HepG2 (cell line): ENCODE results near the gene KIF13A. TPM values are rescaled to one million over a fixed set of nuclear protein-coding genes. Genes with fewer than 3 reads are reported as not detected.

Experiments
- ASH2L ChIP-seq: fragments of 300-600, 200-600 bp; sonication (generic); IDR thresholded peaks from 2 replicates; pipeline ENCODE4 v1.7.0; 2017; ENCODE audit warnings: low read depth, mild to moderate bottlenecking, moderate library complexity, mixed read lengths, low read length; ENCODE audit not compliant: insufficient read length
- CAMTA2 ChIP-seq: sonication (generic); formaldehyde crosslinking; IDR thresholded peaks from 2 replicates; pipeline ENCODE4 v1.4.0; 2020; ENCODE audit warnings: mild to moderate bottlenecking, missing genetic modification reagents, borderline replicate concordance
- MEIS2 ChIP-seq: sonication (generic); formaldehyde crosslinking; IDR thresholded peaks from 2 replicates; pipeline ENCODE4 v1.9.0; 2021; ENCODE audit warnings: mild to moderate bottlenecking, missing genetic modification reagents
- NFIB ChIP-seq: sonication (generic); formaldehyde crosslinking; IDR thresholded peaks from 2 replicates; pipeline ENCODE4 v1.9.0; 2021; ENCODE audit warnings: missing genetic modification reagents, mild to moderate bottlenecking, borderline replicate concordance
- SMARCE1 ChIP-seq: fragments of 450-650 bp; IDR thresholded peaks from 2 replicates; pipeline ENCODE4 v1.6.1; 2017; ENCODE audit warnings: borderline replicate concordance
- SMC3 ChIP-seq: IDR thresholded peaks from 2 replicates; pipeline ENCODE4 v1.6.1; 2011; ENCODE audit warnings: low read length, improper control_type of control experiment
- SOX13 ChIP-seq, 3 experiments: fragments of 450-650 bp in 1 of 3; sonication (generic) in 1 of 3; formaldehyde crosslinking in 1 of 3; IDR thresholded peaks in 2 of 3; conservative IDR thresholded peaks in 1 of 3; 2 replicates each; pipeline versions ENCODE4 v1.5.0 to v1.6.1; 2016 to 2020; ENCODE audit warnings: antibody characterized with exemption in 1 of 3, mild to moderate bottlenecking in 1 of 3, missing compliant biosample characterization in 1 of 3, missing genetic modification reagents in 1 of 3, moderate library complexity in 1 of 3
- TOE1 ChIP-seq: sonication (generic); formaldehyde crosslinking; IDR thresholded peaks from 2 replicates; pipeline ENCODE4 v1.4.0; 2020; ENCODE audit warnings: mild to moderate bottlenecking, missing genetic modification reagents
- ZBTB7A ChIP-seq: sonication (generic); formaldehyde crosslinking; IDR thresholded peaks from 2 replicates; pipeline ENCODE4 v1.8.0; 2022; ENCODE audit warnings: mild to moderate bottlenecking, missing genetic modification reagents
- ZFP36L2 ChIP-seq: sonication (generic); formaldehyde crosslinking; IDR thresholded peaks from 2 replicates; pipeline ENCODE4 v1.4.0; 2020; ENCODE audit warnings: missing genetic modification reagents
- ZMYM4 ChIP-seq: sonication (generic); formaldehyde crosslinking; IDR thresholded peaks from 2 replicates; pipeline ENCODE4 v1.8.1; 2023; ENCODE audit warnings: mild to moderate bottlenecking, missing genetic modification reagents
- ZNF383 ChIP-seq: sonication (generic); formaldehyde crosslinking; IDR thresholded peaks from 2 replicates; pipeline ENCODE4 v1.4.0; 2020; ENCODE audit warnings: missing genetic modification reagents, mild to moderate bottlenecking, borderline replicate concordance
- ZNF570 ChIP-seq: sonication (generic); formaldehyde crosslinking; IDR thresholded peaks from 2 replicates; pipeline ENCODE4 v1.4.0; 2020; ENCODE audit warnings: mild to moderate bottlenecking, missing genetic modification reagents, borderline replicate concordance
- ZNF773 ChIP-seq: sonication (generic); formaldehyde crosslinking; IDR thresholded peaks from 2 replicates; pipeline ENCODE4 v1.4.0; 2020; ENCODE audit warnings: missing genetic modification reagents, borderline replicate concordance
- ZNF83 ChIP-seq: sonication (generic); formaldehyde crosslinking; IDR thresholded peaks from 2 replicates; pipeline ENCODE4 v1.4.0; 2020; ENCODE audit warnings: missing genetic modification reagents, mild to moderate bottlenecking, borderline replicate concordance
- ZNF841 ChIP-seq: sonication (generic); formaldehyde crosslinking; IDR thresholded peaks from 2 replicates; pipeline ENCODE4 v1.8.1; 2023; ENCODE audit warnings: missing genetic modification reagents, borderline replicate concordance
- polyA plus RNA-seq, 8 experiments: library from polyadenylated mRNA; depleted of rRNA in 3 of 8; stranded (reverse) in 7 of 8; unstranded in 1 of 8; fragments of >200 nt; fragmentation: Illumina TruSeq in 4 of 8; extraction: Trizol in 4 of 8; gene quantifications; 2 replicates each; pipeline versions ENCODE4 v1.2.1 to v1.2.3, GENCODE V29; 2011 to 2016; ENCODE audit warnings: low read depth in 4 of 8, missing spikeins in 1 of 8, mixed read lengths in 1 of 8; ENCODE audit not compliant: insufficient read depth in 1 of 8
- total RNA-seq, 5 experiments: library from RNA; depleted of rRNA; stranded (reverse); fragments of >200 nt; fragmentation: Illumina TruSeq; extraction: Trizol; gene quantifications; 2 replicates each; pipeline ENCODE4 v1.2.3, GENCODE V29; 2016; ENCODE audit warnings: low read depth in 1 of 5
- TF ChIP-seq, protein P1 (sequence below): sonication (generic); formaldehyde crosslinking; IDR thresholded peaks from 2 replicates; pipeline ENCODE4 v1.4.0; 2020; ENCODE audit warnings: missing genetic modification reagents
- TF ChIP-seq, protein P2 (sequence below): sonication (generic); formaldehyde crosslinking; IDR thresholded peaks from 2 replicates; pipeline ENCODE4 v1.4.0; 2020; ENCODE audit warnings: missing genetic modification reagents
- TF ChIP-seq, protein P3 (sequence below): sonication (generic); formaldehyde crosslinking; IDR thresholded peaks from 2 replicates; pipeline ENCODE4 v1.5.1; 2020; ENCODE audit warnings: missing genetic modification reagents, mild to moderate bottlenecking, borderline replicate concordance
- TF ChIP-seq, protein P4 (sequence below): sonication (generic); formaldehyde crosslinking; IDR thresholded peaks from 2 replicates; pipeline ENCODE4 v1.8.0; 2022; ENCODE audit warnings: mild to moderate bottlenecking, missing genetic modification reagents, moderate library complexity
- TF ChIP-seq, protein P5 (sequence below): sonication (generic); formaldehyde crosslinking; IDR thresholded peaks from 2 replicates; pipeline ENCODE4 v1.5.0; 2020; ENCODE audit warnings: mild to moderate bottlenecking, missing genetic modification reagents

KIF13A gene
- total and polyA plus RNA-seq, 2 of the 13 experiments (the other 11 are each of a cell fraction or from before 2014, with no cell fraction given), result 21.1 to 37.2 TPM

DNA sequence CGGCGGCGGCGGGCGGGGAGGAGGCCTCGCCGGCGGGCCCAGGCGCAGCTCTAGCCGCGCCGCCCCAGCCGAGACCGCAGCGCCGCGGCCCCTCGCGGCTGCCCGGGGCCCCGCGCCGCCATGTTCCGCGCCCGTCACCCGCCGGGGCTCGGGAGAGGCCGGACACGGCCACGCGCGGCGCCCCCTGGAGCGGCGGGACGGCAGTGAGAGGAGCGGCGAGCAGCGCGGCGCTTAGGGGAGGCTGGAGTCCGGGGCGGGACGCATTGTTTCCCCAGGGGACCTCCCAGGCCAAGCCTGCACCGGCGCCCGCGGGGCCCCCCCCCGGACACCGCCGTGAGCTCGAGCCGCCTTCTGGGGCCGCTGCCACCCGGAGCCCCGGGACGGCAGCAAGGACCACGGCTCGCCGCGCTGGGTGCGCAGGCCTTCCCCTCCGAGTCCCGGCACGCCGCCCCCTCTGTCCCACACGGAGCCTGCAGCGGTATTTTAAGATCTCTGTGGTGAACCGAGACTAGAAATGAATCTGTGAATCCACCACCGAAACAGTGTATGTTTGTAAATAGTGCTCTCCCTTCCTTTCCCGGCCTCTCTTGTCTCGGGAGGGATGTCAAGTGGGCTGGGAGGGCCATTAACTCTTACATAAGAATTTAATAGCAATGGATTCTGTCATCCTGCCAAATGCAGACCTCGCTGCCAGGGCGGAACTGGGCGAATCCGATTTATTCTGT, 424 bp upstream of the KIF13A start (continued):
- TF ChIP-seq, protein P1, sequence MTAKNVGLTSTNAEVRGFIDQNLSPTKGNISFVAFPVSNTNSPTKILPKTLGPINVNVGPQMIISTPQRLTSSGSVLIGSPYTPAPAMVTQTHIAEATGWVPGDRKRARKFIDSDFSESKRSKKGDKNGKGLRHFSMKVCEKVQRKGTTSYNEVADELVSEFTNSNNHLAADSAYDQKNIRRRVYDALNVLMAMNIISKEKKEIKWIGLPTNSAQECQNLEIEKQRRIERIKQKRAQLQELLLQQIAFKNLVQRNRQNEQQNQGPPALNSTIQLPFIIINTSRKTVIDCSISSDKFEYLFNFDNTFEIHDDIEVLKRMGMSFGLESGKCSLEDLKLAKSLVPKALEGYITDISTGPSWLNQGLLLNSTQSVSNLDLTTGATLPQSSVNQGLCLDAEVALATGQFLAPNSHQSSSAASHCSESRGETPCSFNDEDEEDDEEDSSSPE (CRISPR knock-in tag), result peak; percentile 55; the same call in 1 of the 2 replicates
- TF ChIP-seq ZNF383 (CRISPR knock-in tag) (no peak), ZNF773 (CRISPR knock-in tag) (no peak; the same call in 1 of the 2 replicates), ZFP36L2 (CRISPR knock-in tag) (no peak), SMARCE1 (no peak), SMC3 (no peak), NFIB (CRISPR knock-in tag) (no peak), CAMTA2 (CRISPR knock-in tag) (no peak; the same call in 1 of the 2 replicates), ZMYM4 (CRISPR knock-in tag) (0 out of 2 replicates have a peak, but pooled peaks have one; percentile 22), ZNF83 (CRISPR knock-in tag) (no peak), SOX13 (IDR thresholded peaks at IDR 0.05) (no peak), SOX13 (CRISPR knock-in tag; conservative IDR thresholded peaks at IDR 0.05 in 1 of 2, IDR thresholded peaks at IDR 0.05 in 1 of 2) (peak in 1 of 2 experiments; percentile 46; a peak in 1 of 4 replicates), ZNF570 (CRISPR knock-in tag) (no peak), ZNF841 (CRISPR knock-in tag) (no peak; the same call in 1 of the 2 replicates), ASH2L (peak; percentile 74), MEIS2 (CRISPR knock-in tag) (no peak), ZBTB7A (CRISPR knock-in tag) (no peak), TOE1 (CRISPR knock-in tag) (no peak)
- TF ChIP-seq, protein P2, sequence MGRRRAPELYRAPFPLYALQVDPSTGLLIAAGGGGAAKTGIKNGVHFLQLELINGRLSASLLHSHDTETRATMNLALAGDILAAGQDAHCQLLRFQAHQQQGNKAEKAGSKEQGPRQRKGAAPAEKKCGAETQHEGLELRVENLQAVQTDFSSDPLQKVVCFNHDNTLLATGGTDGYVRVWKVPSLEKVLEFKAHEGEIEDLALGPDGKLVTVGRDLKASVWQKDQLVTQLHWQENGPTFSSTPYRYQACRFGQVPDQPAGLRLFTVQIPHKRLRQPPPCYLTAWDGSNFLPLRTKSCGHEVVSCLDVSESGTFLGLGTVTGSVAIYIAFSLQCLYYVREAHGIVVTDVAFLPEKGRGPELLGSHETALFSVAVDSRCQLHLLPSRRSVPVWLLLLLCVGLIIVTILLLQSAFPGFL (CRISPR knock-in tag), result no peak
- TF ChIP-seq, protein P3, sequence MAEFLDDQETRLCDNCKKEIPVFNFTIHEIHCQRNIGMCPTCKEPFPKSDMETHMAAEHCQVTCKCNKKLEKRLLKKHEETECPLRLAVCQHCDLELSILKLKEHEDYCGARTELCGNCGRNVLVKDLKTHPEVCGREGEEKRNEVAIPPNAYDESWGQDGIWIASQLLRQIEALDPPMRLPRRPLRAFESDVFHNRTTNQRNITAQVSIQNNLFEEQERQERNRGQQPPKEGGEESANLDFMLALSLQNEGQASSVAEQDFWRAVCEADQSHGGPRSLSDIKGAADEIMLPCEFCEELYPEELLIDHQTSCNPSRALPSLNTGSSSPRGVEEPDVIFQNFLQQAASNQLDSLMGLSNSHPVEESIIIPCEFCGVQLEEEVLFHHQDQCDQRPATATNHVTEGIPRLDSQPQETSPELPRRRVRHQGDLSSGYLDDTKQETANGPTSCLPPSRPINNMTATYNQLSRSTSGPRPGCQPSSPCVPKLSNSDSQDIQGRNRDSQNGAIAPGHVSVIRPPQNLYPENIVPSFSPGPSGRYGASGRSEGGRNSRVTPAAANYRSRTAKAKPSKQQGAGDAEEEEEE (CRISPR knock-in tag), result no peak
- TF ChIP-seq, protein P4, sequence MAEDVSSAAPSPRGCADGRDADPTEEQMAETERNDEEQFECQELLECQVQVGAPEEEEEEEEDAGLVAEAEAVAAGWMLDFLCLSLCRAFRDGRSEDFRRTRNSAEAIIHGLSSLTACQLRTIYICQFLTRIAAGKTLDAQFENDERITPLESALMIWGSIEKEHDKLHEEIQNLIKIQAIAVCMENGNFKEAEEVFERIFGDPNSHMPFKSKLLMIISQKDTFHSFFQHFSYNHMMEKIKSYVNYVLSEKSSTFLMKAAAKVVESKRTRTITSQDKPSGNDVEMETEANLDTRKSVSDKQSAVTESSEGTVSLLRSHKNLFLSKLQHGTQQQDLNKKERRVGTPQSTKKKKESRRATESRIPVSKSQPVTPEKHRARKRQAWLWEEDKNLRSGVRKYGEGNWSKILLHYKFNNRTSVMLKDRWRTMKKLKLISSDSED (CRISPR knock-in tag), result no peak
- TF ChIP-seq, protein P5, sequence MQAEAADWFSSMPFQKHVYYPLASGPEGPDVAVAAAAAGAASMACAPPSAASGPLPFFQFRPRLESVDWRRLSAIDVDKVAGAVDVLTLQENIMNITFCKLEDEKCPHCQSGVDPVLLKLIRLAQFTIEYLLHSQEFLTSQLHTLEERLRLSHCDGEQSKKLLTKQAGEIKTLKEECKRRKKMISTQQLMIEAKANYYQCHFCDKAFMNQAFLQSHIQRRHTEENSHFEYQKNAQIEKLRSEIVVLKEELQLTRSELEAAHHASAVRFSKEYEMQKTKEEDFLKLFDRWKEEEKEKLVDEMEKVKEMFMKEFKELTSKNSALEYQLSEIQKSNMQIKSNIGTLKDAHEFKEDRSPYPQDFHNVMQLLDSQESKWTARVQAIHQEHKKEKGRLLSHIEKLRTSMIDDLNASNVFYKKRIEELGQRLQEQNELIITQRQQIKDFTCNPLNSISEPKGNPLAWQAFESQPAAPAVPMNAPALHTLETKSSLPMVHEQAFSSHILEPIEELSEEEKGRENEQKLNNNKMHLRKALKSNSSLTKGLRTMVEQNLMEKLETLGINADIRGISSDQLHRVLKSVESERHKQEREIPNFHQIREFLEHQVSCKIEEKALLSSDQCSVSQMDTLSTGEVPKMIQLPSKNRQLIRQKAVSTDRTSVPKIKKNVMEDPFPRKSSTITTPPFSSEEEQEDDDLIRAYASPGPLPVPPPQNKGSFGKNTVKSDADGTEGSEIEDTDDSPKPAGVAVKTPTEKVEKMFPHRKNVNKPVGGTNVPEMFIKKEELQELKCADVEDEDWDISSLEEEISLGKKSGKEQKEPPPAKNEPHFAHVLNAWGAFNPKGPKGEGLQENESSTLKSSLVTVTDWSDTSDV (CRISPR knock-in tag), result no peak
